ENCODE data around the gene ARL16.

GRCh38 chr17:81703747-81704654, 20.4 kb upstream of the ARL16 start:
- TF ChIP-seq CTCF (conservative IDR thresholded peaks at IDR 0.05): no peak
- peak; percentile 78 for TF ChIP-seq ZFX (IDR thresholded peaks at IDR 0.05)

Data from C4-2B (cell line).